Immature natural killer cell (primary cell): Measurements from ENCODE around the gene C1QTNF4. TPM values are rescaled to one million over a fixed set of nuclear protein-coding genes. Genes with fewer than 3 reads are reported as not detected.
A peak's percentile ranks its signal among the peaks of the same experiment; 100 is the strongest.
"Not testable (repeated sequence)": the region's sequence is repeated elsewhere in the genome, so short reads cannot be mapped to it uniquely, and the experiment has no call there.

Experiments
- DNase-seq, 3 donors: peaks; one replicate each; pipeline ENCODE4 v3.0.0; 2022; ENCODE audit warnings: mixed read lengths in 1 of 3
- H3K27ac Mint-ChIP-seq, 6 donors: one replicate each; pipeline ENCODE4 v1.8.0; 2020; ENCODE audit warnings: mixed read lengths in 6 of 6, mild to moderate bottlenecking in 5 of 6, inconsistent platforms in 4 of 6, moderate library complexity in 3 of 6
- H3K27me3 Mint-ChIP-seq, 3 donors: one replicate each; pipeline ENCODE4 v1.8.0; 2020 to 2021; ENCODE audit warnings: low read depth in 3 of 3, mild to moderate bottlenecking in 3 of 3, mixed read lengths in 3 of 3, moderate library complexity in 3 of 3, inconsistent platforms in 1 of 3
- H3K36me3 Mint-ChIP-seq, 3 donors: one replicate each; pipeline ENCODE4 v1.8.0; 2020; ENCODE audit warnings: mixed read lengths in 3 of 3, inconsistent platforms in 2 of 3, mild to moderate bottlenecking in 2 of 3
- H3K4me1 Mint-ChIP-seq, 2 donors: one replicate each; pipeline ENCODE4 v1.8.0; 2020; ENCODE audit warnings: inconsistent platforms in 2 of 2, mild to moderate bottlenecking in 2 of 2, mixed read lengths in 2 of 2, moderate library complexity in 1 of 2
- H3K4me3 Mint-ChIP-seq, 5 donors: one replicate each; pipeline ENCODE4 v1.8.0; 2020; ENCODE audit warnings: mild to moderate bottlenecking in 5 of 5, mixed read lengths in 5 of 5, inconsistent platforms in 3 of 5, moderate library complexity in 3 of 5
- H3K9me3 Mint-ChIP-seq, 6 donors: one replicate each; pipeline ENCODE4 v1.8.0; 2020; ENCODE audit warnings: mild to moderate bottlenecking in 6 of 6, mixed read lengths in 6 of 6, inconsistent platforms in 4 of 6, moderate library complexity in 3 of 6
- polyA plus RNA-seq, 3 donors: library from polyadenylated mRNA; unstranded; fragments of 300-500 nt; fragmentation: Illumina TruSeq; gene quantifications; one replicate each; pipeline ENCODE4 v1.2.3, GENCODE V29; 2021

Gene C1QTNF4
- polyA plus RNA-seq, 3 donors from 2014 or later = 0.24 TPM; not detected in 2

- Mint-ChIP-seq H3K27ac (peak overlapping the region in 1 of 6 donors; percentile 34), H3K4me1 (peaks cover 11 to 20% of the 10 kb centered on the region in 2 donors), H3K9me3 (no peaks in the 10 kb centered on the region), H3K36me3 (peaks cover 4 to 17% (median 9%) of the 10 kb centered on the region in 3 donors), H3K27me3 (no peaks in the 10 kb centered on the region), H3K4me3 (no peak overlapping the region)
- no peak for DNase-seq
These were observed 23.4 kb downstream of the C1QTNF4 start for GRCh38 chr11:47570651-47571356.

- no peak for DNase-seq
- Mint-ChIP-seq H3K9me3 (no peaks in the 10 kb centered on the region), H3K4me3 (no peak overlapping the region), H3K4me1 (peaks cover 14 to 24% of the 10 kb centered on the region in 2 donors), H3K27me3 (peaks cover 0 to 2% (median 0%) of the 10 kb centered on the region in 3 donors), H3K27ac (no peak overlapping the region), H3K36me3 (peaks cover 4 to 17% (median 9%) of the 10 kb centered on the region in 3 donors)
These were observed 24.6 kb downstream of the C1QTNF4 start for GRCh38 chr11:47569646-47570045.

- DNase-seq = no peak
- H3K4me3 Mint-ChIP-seq = peak overlapping the region; percentile 63 to 86 (median 82)
- H3K27me3 Mint-ChIP-seq = peaks cover 0 to 2% (median 0%) of the 10 kb centered on the region in 3 donors
- peaks cover 0 to 5% (median 3%) of the 10 kb centered on the region in 3 donors for H3K36me3 Mint-ChIP-seq
- H3K27ac Mint-ChIP-seq = peak overlapping the region; percentile 29 to 79 (median 66)
- peaks cover 14 to 18% of the 10 kb centered on the region in 2 donors for H3K4me1 Mint-ChIP-seq
- no peaks in the 10 kb centered on the region for H3K9me3 Mint-ChIP-seq
These were observed 28.0 kb downstream of the C1QTNF4 start for GRCh38 chr11:47566149-47566698.

GRCh38 chr11:47565340-47566148 lies 28.7 kb downstream of the C1QTNF4 start, which contains the start of gene PTPMT1:
TSS of gene PTPMT1 (plus strand) at chr11:47565599. CDS start at chr11:47565623, 24 bp downstream.
- Mint-ChIP-seq H3K27me3 (peaks cover 0 to 2% (median 0%) of the 10 kb centered on the region in 3 donors), H3K4me3 (peak within 1 kb of the TSS; percentile 63 to 86 (median 82)), H3K9me3 (no peaks in the 10 kb centered on the region), H3K4me1 (peaks cover 14 to 18% of the 10 kb centered on the region in 2 donors), H3K27ac (peak within 1 kb of the TSS; percentile 51 to 84 (median 76)), H3K36me3 (peaks cover 0 to 3% (median 0%) of the 10 kb centered on the region in 3 donors)
- peak; percentile 67 to 73 (median 69) for DNase-seq

GRCh38 chr11:47564933-47565339 lies 29.3 kb downstream of the C1QTNF4 start:
- Mint-ChIP-seq H3K4me1 (peaks cover 14 to 18% of the 10 kb centered on the region in 2 donors), H3K9me3 (no peaks in the 10 kb centered on the region), H3K27me3 (peaks cover 0 to 2% (median 0%) of the 10 kb centered on the region in 3 donors), H3K4me3 (peak overlapping the region; percentile 63 to 85 (median 78)), H3K27ac (peak overlapping the region; percentile 48 to 84 (median 76)), H3K36me3 (no peaks in the 10 kb centered on the region)
- no peak for DNase-seq

- H3K27me3 Mint-ChIP-seq, DNase-seq, H3K36me3 Mint-ChIP-seq, H3K9me3 Mint-ChIP-seq: not testable (repeated sequence)
- H3K4me1 Mint-ChIP-seq = peaks cover 14 to 18% of the 10 kb centered on the region in 2 donors
- H3K4me3 Mint-ChIP-seq = peak overlapping the region; percentile 44 to 85 (median 76)
- peak overlapping the region in 4 of 6 donors; percentile 4 to 73 (median 16) for H3K27ac Mint-ChIP-seq
These were observed 29.8 kb downstream of the C1QTNF4 start for GRCh38 chr11:47564366-47564765.

- not testable (repeated sequence) for H3K27ac Mint-ChIP-seq, H3K27me3 Mint-ChIP-seq
These were observed 31.8 kb downstream of the C1QTNF4 start for GRCh38 chr11:47562393-47562792.

GRCh38 chr11:47560426-47560825 lies 33.8 kb downstream of the C1QTNF4 start:
- Mint-ChIP-seq H3K9me3 (no peaks in the 10 kb centered on the region), H3K4me1 (peaks cover 3 to 6% of the 10 kb centered on the region in 2 donors), H3K27ac (no peak overlapping the region), H3K4me3 (no peak overlapping the region), H3K36me3 (no peaks in the 10 kb centered on the region), H3K27me3 (peaks cover 0 to 2% (median 0%) of the 10 kb centered on the region in 3 donors)
- no peak for DNase-seq

More at GRCh38 chr11:47562393-47562792, 31.8 kb downstream of the C1QTNF4 start:
- DNase-seq, H3K36me3 Mint-ChIP-seq, H3K9me3 Mint-ChIP-seq, H3K4me3 Mint-ChIP-seq: not testable (repeated sequence)
- peaks cover 14 to 18% of the 10 kb centered on the region in 2 donors for H3K4me1 Mint-ChIP-seq

- no peaks in the 10 kb centered on the region for H3K27me3 Mint-ChIP-seq
- no peak overlapping the region for H3K4me3 Mint-ChIP-seq
- peaks cover 2 to 8% of the 10 kb centered on the region in 2 donors for H3K4me1 Mint-ChIP-seq
- H3K36me3 Mint-ChIP-seq = no peaks in the 10 kb centered on the region
- H3K9me3 Mint-ChIP-seq = no peaks in the 10 kb centered on the region
- H3K27ac Mint-ChIP-seq = no peak overlapping the region
- DNase-seq = no peak
These were observed 35.5 kb downstream of the C1QTNF4 start for GRCh38 chr11:47558695-47559094.

- peaks cover 12 to 21% of the 10 kb centered on the region in 2 donors for H3K4me1 Mint-ChIP-seq
- DNase-seq, H3K27me3 Mint-ChIP-seq, H3K9me3 Mint-ChIP-seq, H3K27ac Mint-ChIP-seq, H3K36me3 Mint-ChIP-seq, H3K4me3 Mint-ChIP-seq: not testable (repeated sequence)
These were observed 37.2 kb downstream of the C1QTNF4 start for GRCh38 chr11:47557004-47557403.

GRCh38 chr11:47553406-47553743 lies 40.8 kb downstream of the C1QTNF4 start:
- peak overlapping the region; percentile 43 to 90 (median 74) for H3K27ac Mint-ChIP-seq
- H3K27me3 Mint-ChIP-seq = peaks cover 0 to 7% (median 0%) of the 10 kb centered on the region in 3 donors
- no peaks in the 10 kb centered on the region for H3K9me3 Mint-ChIP-seq
- H3K36me3 Mint-ChIP-seq = no peaks in the 10 kb centered on the region
- peaks cover 42 to 54% of the 10 kb centered on the region in 2 donors for H3K4me1 Mint-ChIP-seq
- no peak for DNase-seq
- H3K4me3 Mint-ChIP-seq = peak overlapping the region; percentile 87 to 98 (median 94)

- Mint-ChIP-seq H3K27me3 (peaks cover 0 to 8% (median 0%) of the 10 kb centered on the region in 3 donors), H3K9me3 (no peaks in the 10 kb centered on the region), H3K36me3 (no peaks in the 10 kb centered on the region), H3K27ac (peak within 1 kb of the TSS; percentile 89 to 96 (median 93)), H3K4me1 (peaks cover 48 to 60% of the 10 kb centered on the region in 2 donors), H3K4me3 (peak within 1 kb of the TSS; percentile 94 to 98 (median 97))
- peak; percentile 91 for DNase-seq
These were observed 41.4 kb downstream of the C1QTNF4 start, which contains the start of gene CELF1 for GRCh38 chr11:47552566-47553405. TSS of gene CELF1 (minus strand) at chr11:47553132. CDS start at chr11:47499523, 53,609 bp downstream.
